H9 (cell line): ENCODE measurements around the gene ADAMTS15. TPM values are rescaled to one million over a fixed set of nuclear protein-coding genes. Genes with fewer than 3 reads are reported as not detected.

Experiments
- DNase-seq: peaks from one replicate; pipeline ENCODE4 v3.0.0-alpha.2; 2017
- H2AFZ ChIP-seq: one replicate; pipeline ENCODE4 v1.6.1; 2013; ENCODE audit warnings: mild to moderate bottlenecking, low read length, control low read depth, moderate library complexity
- H2AK5ac ChIP-seq: 2 replicates; pipeline ENCODE4 v1.6.1; 2013; ENCODE audit warnings: low read length, control low read depth, mixed read lengths; ENCODE audit not compliant: insufficient read length
- H2BK120ac ChIP-seq: one replicate; pipeline ENCODE4 v1.6.1; 2013; ENCODE audit warnings: low read depth, mild to moderate bottlenecking, low read length, control low read depth, inconsistent platforms; ENCODE audit not compliant: poor library complexity, severe bottlenecking
- H2BK12ac ChIP-seq: 2 replicates; pipeline ENCODE4 v1.6.1; 2013; ENCODE audit warnings: low read length, control low read depth, mixed read lengths, low read depth; ENCODE audit not compliant: insufficient read length
- H2BK15ac ChIP-seq: 2 replicates; pipeline ENCODE4 v1.6.1; 2013; ENCODE audit warnings: low read depth, low read length, control low read depth
- H2BK20ac ChIP-seq: one replicate; pipeline ENCODE4 v1.6.1; 2013; ENCODE audit warnings: low read depth, mild to moderate bottlenecking, low read length, control low read depth, inconsistent platforms; ENCODE audit not compliant: poor library complexity, severe bottlenecking
- H2BK5ac ChIP-seq: 2 replicates; pipeline ENCODE4 v1.6.1; 2013; ENCODE audit warnings: low read length, control low read depth, mixed read lengths; ENCODE audit not compliant: insufficient read length
- H3K14ac ChIP-seq: 2 replicates; pipeline ENCODE4 v1.6.1; 2013; ENCODE audit warnings: low read length, control low read depth; ENCODE audit not compliant: insufficient read depth
- H3K18ac ChIP-seq: 2 replicates; pipeline ENCODE4 v1.6.1; 2013; ENCODE audit warnings: low read depth, mild to moderate bottlenecking, mixed read lengths, low read length, control low read depth; ENCODE audit not compliant: insufficient read length
- H3K23ac ChIP-seq: 2 replicates; pipeline ENCODE4 v1.6.1; 2013; ENCODE audit warnings: low read length, control low read depth, mixed read lengths, low read depth; ENCODE audit not compliant: insufficient read length
- H3K23me2 ChIP-seq: 2 replicates; pipeline ENCODE4 v1.6.1; 2013; ENCODE audit warnings: low read depth, mild to moderate bottlenecking, mixed read lengths, low read length, control low read depth; ENCODE audit not compliant: insufficient read length, poor library complexity, severe bottlenecking
- H3K27ac ChIP-seq: 2 replicates; pipeline ENCODE4 v1.5.1; 2013; ENCODE audit warnings: low read length, control low read depth, mixed read lengths, low read depth; ENCODE audit not compliant: insufficient read length
- H3K27me3 ChIP-seq: 2 replicates; pipeline ENCODE4 v1.6.1; 2013; ENCODE audit warnings: low read length, control low read depth, inconsistent platforms; ENCODE audit not compliant: insufficient read depth
- H3K4ac ChIP-seq: 2 replicates; pipeline ENCODE4 v1.6.1; 2013; ENCODE audit warnings: low read depth, mild to moderate bottlenecking, control low read depth, inconsistent platforms, low read length, moderate library complexity
- H3K4me1 ChIP-seq: 2 replicates; pipeline ENCODE4 v1.6.1; 2013; ENCODE audit warnings: low read length, control low read depth, inconsistent platforms; ENCODE audit not compliant: insufficient read depth
- H3K4me2 ChIP-seq: 2 replicates; pipeline ENCODE4 v1.6.1; 2013; ENCODE audit warnings: low read length, control low read depth, mixed read lengths; ENCODE audit not compliant: insufficient read length, insufficient read depth
- H3K56ac ChIP-seq: 2 replicates; pipeline ENCODE4 v1.6.1; 2013; ENCODE audit warnings: low read depth, mild to moderate bottlenecking, mixed read lengths, low read length, control low read depth; ENCODE audit not compliant: insufficient read length
- H3K79me1 ChIP-seq: 2 replicates; pipeline ENCODE4 v1.6.1; 2013; ENCODE audit warnings: low read depth, mild to moderate bottlenecking, moderate library complexity, low read length, control low read depth, inconsistent platforms; ENCODE audit not compliant: insufficient read depth, poor library complexity, severe bottlenecking
- H3K79me2 ChIP-seq: 2 replicates; pipeline ENCODE4 v1.6.1; 2013; ENCODE audit warnings: low read length, control low read depth, inconsistent platforms; ENCODE audit not compliant: insufficient read depth
- H3K9ac ChIP-seq: 2 replicates; pipeline ENCODE4 v1.6.1; 2013; ENCODE audit warnings: low read length, control low read depth, mixed read lengths; ENCODE audit not compliant: insufficient read length; ENCODE audit errors: extremely low read depth
- H3K9me3 ChIP-seq: one replicate; pipeline ENCODE4 v1.6.1; 2013; ENCODE audit warnings: low read depth, low read length, inconsistent platforms; ENCODE audit not compliant: control insufficient read depth
- H3T11ph ChIP-seq: one replicate; pipeline ENCODE4 v1.6.1; 2013; ENCODE audit warnings: mild to moderate bottlenecking, low read length, control low read depth, inconsistent platforms
- H4K20me1 ChIP-seq: one replicate; pipeline ENCODE4 v1.6.1; 2013; ENCODE audit not compliant: control insufficient read depth, insufficient read length, insufficient read depth
- H4K5ac ChIP-seq: 2 replicates; pipeline ENCODE4 v1.6.1; 2013; ENCODE audit warnings: low read depth, mild to moderate bottlenecking, mixed read lengths, low read length, control low read depth; ENCODE audit not compliant: insufficient read length
- H4K8ac ChIP-seq: replicated peaks from 2 replicates; pipeline ENCODE4 v1.6.1; 2013; ENCODE audit warnings: low read length, control low read depth, mixed read lengths, low read depth; ENCODE audit not compliant: insufficient read length
- H4K91ac ChIP-seq: 2 replicates; pipeline ENCODE4 v1.6.1; 2013; ENCODE audit warnings: low read depth, mild to moderate bottlenecking, moderate library complexity, mixed read lengths, low read length, control low read depth; ENCODE audit not compliant: insufficient read length
- H3K27ac Mint-ChIP-seq, 3 experiments: 2 replicates in 2 of 3; 3 replicates in 1 of 3; pipeline ENCODE4 v1.8.0; 2020 to 2021; ENCODE audit warnings: mixed read lengths in 3 of 3, mild to moderate bottlenecking in 1 of 3, moderate library complexity in 1 of 3
- H3K27me3 Mint-ChIP-seq: 2 replicates; pipeline ENCODE4 v1.8.0; 2021; ENCODE audit warnings: low read depth, mild to moderate bottlenecking, moderate library complexity, mixed read lengths
- H3K36me3 Mint-ChIP-seq, 3 experiments: 2 replicates in 2 of 3; 3 replicates in 1 of 3; pipeline ENCODE4 v1.8.0; 2020 to 2021; ENCODE audit warnings: low read depth in 3 of 3, mixed read lengths in 3 of 3; ENCODE audit not compliant: insufficient read depth in 1 of 3
- H3K4me1 Mint-ChIP-seq, 2 experiments: 2 replicates each; pipeline ENCODE4 v1.8.0; 2020; ENCODE audit warnings: mixed read lengths in 2 of 2
- H3K4me3 Mint-ChIP-seq, 2 experiments: 2 replicates in 1 of 2; 3 replicates in 1 of 2; pipeline ENCODE4 v1.8.0; 2020 to 2021; ENCODE audit warnings: mild to moderate bottlenecking in 2 of 2, mixed read lengths in 2 of 2, moderate library complexity in 1 of 2
- H3K9me3 Mint-ChIP-seq, 2 experiments: 2 replicates in 1 of 2; 3 replicates in 1 of 2; pipeline ENCODE4 v1.8.0; 2020; ENCODE audit warnings: mild to moderate bottlenecking in 2 of 2, mixed read lengths in 2 of 2, moderate library complexity in 1 of 2
- WGBS: extraction: QIAGEN DNeasy Blood & Tissue Kit; methylation state at CpG from one replicate; pipeline ENCODE4 v1.1.7; 2013; ENCODE audit warnings: missing lambda C conversion rate, low lambda C conversion rate, mixed read lengths; ENCODE audit not compliant: insufficient read length; ENCODE audit errors: extremely low coverage; 5-methylcytosine and 5-hydroxymethylcytosine counted together
- total RNA-seq: library from RNA; stranded (reverse); gene quantifications from 2 replicates; pipeline ENCODE4 v1.2.1, GENCODE V29; 2021
- TF ChIP-seq, protein P1 (sequence below): fragments of 200-600 bp; sonication (generic); conservative IDR thresholded peaks from 3 replicates; pipeline ENCODE4 v1.8.0; 2021; ENCODE audit warnings: antibody characterized with exemption, mild to moderate bottlenecking

The ADAMTS15 gene
- total RNA-seq, 1 experiment from 2014 or later, result 1.3 TPM

DNA sequence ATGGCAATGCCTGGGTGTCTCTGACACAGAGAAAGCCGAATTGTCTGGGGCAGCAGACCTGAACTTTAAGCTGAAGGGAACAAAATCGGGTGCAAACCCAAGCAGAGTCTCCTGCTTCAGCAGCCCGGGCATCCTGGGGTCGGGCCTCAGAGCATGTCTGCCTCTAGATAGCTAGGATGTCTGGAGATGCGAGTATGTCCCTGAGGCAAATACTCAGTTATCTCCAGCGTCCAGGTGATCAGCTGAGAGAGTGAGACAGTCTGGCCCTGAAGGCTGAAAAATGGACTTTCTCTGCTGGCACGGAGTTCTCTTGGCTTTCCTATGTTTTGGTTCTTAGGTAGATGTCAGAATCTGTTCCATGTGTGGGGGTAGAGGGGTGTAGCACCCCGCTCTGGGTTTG, 23.3 kb upstream of the ADAMTS15 start:
- DNase-seq, result no peak
- Histone ChIP-seq H3K4ac (no peak overlapping the region), H4K91ac (no peak overlapping the region), H3K27me3 (peaks cover 12% of the 10 kb centered on the region), H4K8ac (no peak overlapping the region), H4K20me1 (no peaks in the 10 kb centered on the region), H3K27ac (no peak overlapping the region), H3K79me2 (no peaks in the 10 kb centered on the region), H2BK20ac (no peak overlapping the region), H2BK15ac (no peak overlapping the region), H3K18ac (no peak overlapping the region), H3K9me3 (no peaks in the 10 kb centered on the region), H3K4me2 (no peak overlapping the region), H4K5ac (no peak overlapping the region), H3K56ac (no peak overlapping the region), H3K14ac (no peak overlapping the region), H3K23me2 (peaks cover 11% of the 10 kb centered on the region), H2AFZ (no peak overlapping the region), H3K79me1 (no peaks in the 10 kb centered on the region), H3K23ac (no peak overlapping the region), H3T11ph (no peak overlapping the region), H2BK12ac (no peak overlapping the region), H2BK5ac (no peak overlapping the region), H2AK5ac (no peak overlapping the region), H3K4me1 (peaks cover 3% of the 10 kb centered on the region; the same call in 1 of the 2 replicates), H3K9ac (no peak overlapping the region), H2BK120ac (no peak overlapping the region)
- Mint-ChIP-seq H3K4me3 (no peak overlapping the region), H3K36me3 (peaks cover 0 to 29% (median 2%) of the 10 kb centered on the region in 3 experiments; a peak in 4 of 7 replicates), H3K9me3 (peaks cover 0 to 2% of the 10 kb centered on the region in 2 experiments; a peak in 3 of 5 replicates), H3K27ac (peak overlapping the region in 1 of 3 experiments; percentile 90; a peak in 1 of 7 replicates), H3K4me1 (peaks cover 22 to 33% of the 10 kb centered on the region in 2 experiments), H3K27me3 (peaks cover 53% of the 10 kb centered on the region)
- no CpG with 5 or more reads among the region's 8 CpGs for WGBS
- TF ChIP-seq, protein P1, sequence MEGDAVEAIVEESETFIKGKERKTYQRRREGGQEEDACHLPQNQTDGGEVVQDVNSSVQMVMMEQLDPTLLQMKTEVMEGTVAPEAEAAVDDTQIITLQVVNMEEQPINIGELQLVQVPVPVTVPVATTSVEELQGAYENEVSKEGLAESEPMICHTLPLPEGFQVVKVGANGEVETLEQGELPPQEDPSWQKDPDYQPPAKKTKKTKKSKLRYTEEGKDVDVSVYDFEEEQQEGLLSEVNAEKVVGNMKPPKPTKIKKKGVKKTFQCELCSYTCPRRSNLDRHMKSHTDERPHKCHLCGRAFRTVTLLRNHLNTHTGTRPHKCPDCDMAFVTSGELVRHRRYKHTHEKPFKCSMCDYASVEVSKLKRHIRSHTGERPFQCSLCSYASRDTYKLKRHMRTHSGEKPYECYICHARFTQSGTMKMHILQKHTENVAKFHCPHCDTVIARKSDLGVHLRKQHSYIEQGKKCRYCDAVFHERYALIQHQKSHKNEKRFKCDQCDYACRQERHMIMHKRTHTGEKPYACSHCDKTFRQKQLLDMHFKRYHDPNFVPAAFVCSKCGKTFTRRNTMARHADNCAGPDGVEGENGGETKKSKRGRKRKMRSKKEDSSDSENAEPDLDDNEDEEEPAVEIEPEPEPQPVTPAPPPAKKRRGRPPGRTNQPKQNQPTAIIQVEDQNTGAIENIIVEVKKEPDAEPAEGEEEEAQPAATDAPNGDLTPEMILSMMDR, result no peak
